ENCODE data around the gene CREB1.

The CREB1 gene

GRCh38 chr2:207543272-207543671 lies 13.5 kb downstream of the CREB1 start:
- no peak for DNase-seq

GRCh38 chr2:207546822-207547221 lies 17.1 kb downstream of the CREB1 start:
- DNase-seq: no peak

GRCh38 chr2:207549145-207549544 lies 19.4 kb downstream of the CREB1 start:
- DNase-seq: no peak

- no peak for DNase-seq
These were observed 28.3 kb downstream of the CREB1 start for GRCh38 chr2:207558079-207558491.

GRCh38 chr2:207561386-207562080 lies 31.8 kb downstream of the CREB1 start:
- DNase-seq: no peak

GRCh38 chr2:207565736-207566500 lies 36.2 kb downstream of the CREB1 start:
- DNase-seq: no peak

GRCh38 chr2:207567671-207568070 lies 37.9 kb downstream of the CREB1 start:
- DNase-seq: no peak

GRCh38 chr2:207571370-207571769 lies 41.6 kb downstream of the CREB1 start:
- no peak for DNase-seq

- no peak for DNase-seq
These were observed 55.2 kb downstream of the CREB1 start for GRCh38 chr2:207584952-207585351.

- no peak for DNase-seq
These were observed 57.5 kb downstream of the CREB1 start for GRCh38 chr2:207587305-207587704.

- no peak for DNase-seq
These were observed 59.4 kb downstream of the CREB1 start for GRCh38 chr2:207589143-207589542.

GRCh38 chr2:207593277-207593676 lies 63.5 kb downstream of the CREB1 start:
- no peak for DNase-seq

- no peak for DNase-seq
These were observed 64.5 kb downstream of the CREB1 start for GRCh38 chr2:207594264-207594663.

GRCh38 chr2:207594731-207595130 lies 65.0 kb downstream of the CREB1 start:
- no peak for DNase-seq

GRCh38 chr2:207599636-207600035 lies 69.9 kb downstream of the CREB1 start:
- DNase-seq: no peak

- DNase-seq: no peak
These were observed 70.5 kb downstream of the CREB1 start for GRCh38 chr2:207600231-207600630.

- DNase-seq: no peak
These were observed 72.0 kb downstream of the CREB1 start for GRCh38 chr2:207601774-207602173.

- no peak for DNase-seq
These were observed 73.7 kb downstream of the CREB1 start for GRCh38 chr2:207603486-207603885.

- DNase-seq: no peak
These were observed 76.6 kb downstream of the CREB1 start for GRCh38 chr2:207606399-207606798.

- no peak for DNase-seq
These were observed 77.1 kb downstream of the CREB1 start for GRCh38 chr2:207606829-207607228.

- DNase-seq: no peak
These were observed 83.0 kb downstream of the CREB1 start for GRCh38 chr2:207612714-207613113.

GRCh38 chr2:207614824-207615223 lies 85.1 kb downstream of the CREB1 start:
- DNase-seq: no peak

- DNase-seq: no peak
These were observed 86.4 kb downstream of the CREB1 start for GRCh38 chr2:207616185-207616584.

GRCh38 chr2:207617011-207617671 lies 87.4 kb downstream of the CREB1 start:
- no peak for DNase-seq

Measured in NCI-H1048 (cell line).